ENCODE measurements around the gene EHBP1L1. TPM values are rescaled to one million over a fixed set of nuclear protein-coding genes. Genes with fewer than 3 reads are reported as not detected.

The EHBP1L1 gene
- total RNA-seq, 2 donors from 2014 or later, result 6.2 to 9.8 TPM

DNA sequence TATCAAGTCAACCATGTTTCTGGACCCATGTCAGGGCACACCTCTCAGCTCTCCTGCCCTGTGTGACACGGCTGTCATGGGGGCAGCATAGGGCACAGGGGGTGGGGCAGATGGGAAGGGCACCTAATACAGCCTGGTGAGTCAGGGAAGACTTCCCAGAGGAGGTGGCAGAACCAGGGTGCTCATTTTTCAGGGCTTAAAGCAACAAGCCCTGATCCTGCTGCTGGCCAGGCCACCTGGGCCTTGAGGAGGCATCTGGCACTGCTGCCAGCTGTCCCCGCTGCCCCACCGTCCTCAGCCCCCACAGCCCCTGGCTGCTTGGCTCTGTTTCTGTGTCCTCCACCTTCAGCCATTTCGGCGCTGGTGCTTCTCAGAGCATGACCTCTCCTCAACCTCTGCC is 33.8 kb downstream of the EHBP1L1 start:
- Mint-ChIP-seq H3K4me3 (no peak overlapping the region), H3K36me3 (ENCODE audit: low read depth) (peaks cover 38% of the 10 kb centered on the region), H3K9me3 (no peaks in the 10 kb centered on the region), H3K4me1 (peaks cover 8% of the 10 kb centered on the region), H3K27ac (no peak overlapping the region), H3K27me3 (ENCODE audit: insufficient read depth) (peaks cover 2% of the 10 kb centered on the region)
- Histone ChIP-seq H3K9me3 (ENCODE audit: control insufficient read depth, low read length) (no peaks in the 10 kb centered on the region), H3K4me3 (ENCODE audit: low read length) (no peak overlapping the region), H3K27me3 (ENCODE audit: control insufficient read depth, insufficient read depth, low read length, poor library complexity, severe bottlenecking) (no peaks in the 10 kb centered on the region), H3K36me3 (ENCODE audit: control insufficient read depth, insufficient read depth, low read length) (peaks cover 46% of the 10 kb centered on the region), H3K4me1 (ENCODE audit: control insufficient read depth, insufficient read depth, low read length) (peaks cover 3% of the 10 kb centered on the region), H3K27ac (ENCODE audit: low read depth, low read length) (no peak overlapping the region), H3K9ac (ENCODE audit: extremely low read depth, low read length, poor library complexity, severe bottlenecking) (no peak overlapping the region)
- TF ChIP-seq, protein P1, sequence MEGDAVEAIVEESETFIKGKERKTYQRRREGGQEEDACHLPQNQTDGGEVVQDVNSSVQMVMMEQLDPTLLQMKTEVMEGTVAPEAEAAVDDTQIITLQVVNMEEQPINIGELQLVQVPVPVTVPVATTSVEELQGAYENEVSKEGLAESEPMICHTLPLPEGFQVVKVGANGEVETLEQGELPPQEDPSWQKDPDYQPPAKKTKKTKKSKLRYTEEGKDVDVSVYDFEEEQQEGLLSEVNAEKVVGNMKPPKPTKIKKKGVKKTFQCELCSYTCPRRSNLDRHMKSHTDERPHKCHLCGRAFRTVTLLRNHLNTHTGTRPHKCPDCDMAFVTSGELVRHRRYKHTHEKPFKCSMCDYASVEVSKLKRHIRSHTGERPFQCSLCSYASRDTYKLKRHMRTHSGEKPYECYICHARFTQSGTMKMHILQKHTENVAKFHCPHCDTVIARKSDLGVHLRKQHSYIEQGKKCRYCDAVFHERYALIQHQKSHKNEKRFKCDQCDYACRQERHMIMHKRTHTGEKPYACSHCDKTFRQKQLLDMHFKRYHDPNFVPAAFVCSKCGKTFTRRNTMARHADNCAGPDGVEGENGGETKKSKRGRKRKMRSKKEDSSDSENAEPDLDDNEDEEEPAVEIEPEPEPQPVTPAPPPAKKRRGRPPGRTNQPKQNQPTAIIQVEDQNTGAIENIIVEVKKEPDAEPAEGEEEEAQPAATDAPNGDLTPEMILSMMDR (conservative IDR thresholded peaks at IDR 0.05), result no peak
- no peak for DNase-seq
- 93 to 94% methylated on average over 5 of the region's 5 CpGs for WGBS, 2 experiments (ENCODE audit: insufficient coverage in 1 of 2, insufficient read length in 1 of 2)

DNA sequence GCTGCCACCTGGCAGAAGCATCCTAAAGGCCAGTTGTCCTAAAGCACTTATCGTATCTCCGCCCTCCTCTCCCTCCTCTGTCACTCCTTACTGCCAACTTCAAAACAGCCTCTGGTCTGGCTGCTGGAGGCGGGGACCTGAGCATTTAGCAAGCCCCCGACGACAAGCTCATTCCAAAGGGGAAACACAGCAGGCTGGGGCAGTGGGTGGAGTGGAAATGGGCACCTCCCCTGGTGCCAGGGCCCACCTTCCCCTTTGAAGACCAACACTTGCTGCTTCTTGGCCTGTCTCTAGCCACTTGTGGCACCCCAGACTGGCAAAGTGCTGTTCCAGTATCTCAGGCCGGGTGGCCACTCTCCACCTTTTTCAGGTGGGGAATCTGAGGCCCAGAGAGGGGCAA is 34.6 kb downstream of the EHBP1L1 start:
- peaks cover 2% of the 10 kb centered on the region for H3K27me3 Mint-ChIP-seq (ENCODE audit: insufficient read depth)
- no peaks in the 10 kb centered on the region for H3K9me3 Mint-ChIP-seq
- no peak overlapping the region for H3K4me3 Mint-ChIP-seq
- H3K27ac ChIP-seq (ENCODE audit: low read depth, low read length), result no peak overlapping the region
- no peaks in the 10 kb centered on the region for H3K27me3 ChIP-seq (ENCODE audit: control insufficient read depth, insufficient read depth, low read length, poor library complexity, severe bottlenecking)
- H3K4me1 ChIP-seq (ENCODE audit: control insufficient read depth, insufficient read depth, low read length), result peaks cover 3% of the 10 kb centered on the region
- H3K4me3 ChIP-seq (ENCODE audit: low read length), result no peak overlapping the region
- no peak overlapping the region for H3K9ac ChIP-seq (ENCODE audit: extremely low read depth, low read length, poor library complexity, severe bottlenecking)
- H3K4me1 Mint-ChIP-seq, result peaks cover 8% of the 10 kb centered on the region
- H3K27ac Mint-ChIP-seq, result no peak overlapping the region
- TF ChIP-seq, protein P1 (conservative IDR thresholded peaks at IDR 0.05), result no peak
- DNase-seq, result no peak
- 59 to 87% methylated on average over 5 to 6 of the region's 6 CpGs for whole genome bisulfite sequencing, 2 experiments (ENCODE audit: insufficient coverage in 1 of 2, insufficient read length in 1 of 2)
- H3K36me3 ChIP-seq (ENCODE audit: control insufficient read depth, insufficient read depth, low read length), result peaks cover 38% of the 10 kb centered on the region
- no peaks in the 10 kb centered on the region for H3K9me3 ChIP-seq (ENCODE audit: control insufficient read depth, low read length)
- peaks cover 33% of the 10 kb centered on the region for H3K36me3 Mint-ChIP-seq (ENCODE audit: low read depth)

DNA sequence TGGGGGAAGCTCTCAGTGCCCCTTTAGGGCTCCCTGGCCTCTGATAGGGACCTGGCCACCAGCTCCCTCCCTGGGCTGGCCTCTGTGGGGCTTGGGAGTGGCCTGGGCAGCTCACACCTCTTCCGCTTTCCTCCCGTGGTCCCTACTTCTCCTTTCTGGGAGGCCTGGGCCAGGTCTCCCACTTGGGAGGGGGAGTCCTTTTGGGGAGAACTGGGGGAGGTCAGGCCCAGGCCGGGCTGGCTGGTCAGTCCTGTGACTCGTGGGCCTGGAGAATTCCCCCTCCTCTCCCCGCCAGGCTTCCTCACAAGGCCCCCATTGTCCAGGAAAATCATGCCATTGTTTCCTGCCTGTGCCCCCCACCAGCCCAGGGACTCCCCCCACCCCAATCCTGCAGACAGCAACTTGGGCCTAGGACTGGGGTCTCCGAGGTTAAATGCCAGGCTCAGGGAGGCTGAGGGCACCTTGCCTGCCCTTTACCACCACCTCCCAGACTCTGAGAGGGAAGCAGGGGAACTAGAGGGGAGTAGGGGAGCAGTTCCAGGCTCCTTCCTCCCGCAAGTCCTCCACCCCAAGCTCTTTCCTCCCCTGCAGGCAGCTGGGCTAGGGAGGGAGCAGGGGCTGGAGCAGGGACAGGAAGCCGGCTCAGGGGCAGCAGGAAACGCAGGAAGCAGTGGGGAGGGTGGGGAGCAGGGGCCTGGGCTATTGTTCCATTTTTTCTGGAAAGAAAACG is 35.3 kb downstream of the EHBP1L1 start:
- no peak overlapping the region for H3K9ac ChIP-seq (ENCODE audit: extremely low read depth, low read length, poor library complexity, severe bottlenecking)
- DNase-seq, result no peak

More for the DNA sequence above, 35.3 kb downstream of the EHBP1L1 start:
- H3K36me3 ChIP-seq (ENCODE audit: control insufficient read depth, insufficient read depth, low read length), result peaks cover 30% of the 10 kb centered on the region
- H3K9me3 Mint-ChIP-seq, result no peaks in the 10 kb centered on the region
- H3K27ac ChIP-seq (ENCODE audit: low read depth, low read length), result no peak overlapping the region
- WGBS, 2 experiments (ENCODE audit: insufficient coverage in 1 of 2, insufficient read length in 1 of 2), result 70 to 74% methylated on average over 3 to 9 of the region's 10 CpGs
- H3K27me3 Mint-ChIP-seq (ENCODE audit: insufficient read depth), result peaks cover 2% of the 10 kb centered on the region
- TF ChIP-seq, protein P1 (conservative IDR thresholded peaks at IDR 0.05), result no peak
- peaks cover 28% of the 10 kb centered on the region for H3K36me3 Mint-ChIP-seq (ENCODE audit: low read depth)
- no peak overlapping the region for H3K27ac Mint-ChIP-seq
- no peak overlapping the region for H3K4me3 ChIP-seq (ENCODE audit: low read length)
- no peak overlapping the region for H3K4me3 Mint-ChIP-seq
- H3K4me1 ChIP-seq (ENCODE audit: control insufficient read depth, insufficient read depth, low read length), result peaks cover 3% of the 10 kb centered on the region
- no peaks in the 10 kb centered on the region for H3K27me3 ChIP-seq (ENCODE audit: control insufficient read depth, insufficient read depth, low read length, poor library complexity, severe bottlenecking)
- peaks cover 8% of the 10 kb centered on the region for H3K4me1 Mint-ChIP-seq
- H3K9me3 ChIP-seq (ENCODE audit: control insufficient read depth, low read length), result no peaks in the 10 kb centered on the region
